Inflammatory macrophage treated with lipopolysaccharide for 4 hours (primary cell): ENCODE results near the gene CSHL1.
A peak's percentile ranks its signal among the peaks of the same experiment; 100 is the strongest.

Experiments used
- DNase-seq: peaks from one replicate; pipeline ENCODE4 v3.0.0-alpha.2; 2020

Gene CSHL1

GRCh38 chr17:63911041-63911635, at the start of gene CSHL1:
TSS of gene CSHL1 (minus strand) at chr17:63911258. CDS start at chr17:63911196, 62 bp downstream.
- no peak for DNase-seq

- DNase-seq, result no peak
Observed at GRCh38 chr17:63960430-63960829, 49.4 kb upstream of the CSHL1 start.

GRCh38 chr17:63960006-63960405, 48.9 kb upstream of the CSHL1 start:
- no peak for DNase-seq

- DNase-seq, result no peak
Observed at GRCh38 chr17:63956296-63956920, 45.4 kb upstream of the CSHL1 start.

GRCh38 chr17:63955791-63956190, 44.7 kb upstream of the CSHL1 start:
- DNase-seq, result no peak

GRCh38 chr17:63955232-63955631, 44.2 kb upstream of the CSHL1 start:
- DNase-seq, result no peak

GRCh38 chr17:63954402-63955063, 43.5 kb upstream of the CSHL1 start:
- DNase-seq, result no peak

- no peak for DNase-seq
Observed at GRCh38 chr17:63950940-63951907, 40.2 kb upstream of the CSHL1 start.

- no peak for DNase-seq
Observed at GRCh38 chr17:63949576-63950250, 38.7 kb upstream of the CSHL1 start.

GRCh38 chr17:63948521-63948920, 37.5 kb upstream of the CSHL1 start:
- DNase-seq, result no peak

- DNase-seq, result no peak
Observed at GRCh38 chr17:63947711-63948330, 36.8 kb upstream of the CSHL1 start.

- DNase-seq, result peak; percentile 40
Observed at GRCh38 chr17:63946440-63947363, 35.6 kb upstream of the CSHL1 start.

GRCh38 chr17:63945784-63946439, 34.9 kb upstream of the CSHL1 start:
- DNase-seq, result no peak

GRCh38 chr17:63944736-63945499, 33.9 kb upstream of the CSHL1 start:
- DNase-seq, result no peak

- DNase-seq, result no peak
Observed at GRCh38 chr17:63943745-63944144, 32.7 kb upstream of the CSHL1 start.

GRCh38 chr17:63942309-63942985, 31.4 kb upstream of the CSHL1 start:
- no peak for DNase-seq

GRCh38 chr17:63941751-63942150, 30.7 kb upstream of the CSHL1 start:
- no peak for DNase-seq

- DNase-seq, result no peak
Observed at GRCh38 chr17:63941162-63941561, 30.1 kb upstream of the CSHL1 start.

GRCh38 chr17:63940584-63940983, 29.5 kb upstream of the CSHL1 start:
- DNase-seq, result no peak
